GM19328 (cell line): ENCODE results near the gene ZNF487.

Experiments used
- ATAC-seq: cut with Tn5 transposase; IDR thresholded peaks from one replicate; pipeline ENCODE4 v1.9.1; 2021; ENCODE audit warnings: mild to moderate bottlenecking, moderate library complexity; ENCODE audit not compliant: unreplicated experiment

ZNF487 gene

DNA sequence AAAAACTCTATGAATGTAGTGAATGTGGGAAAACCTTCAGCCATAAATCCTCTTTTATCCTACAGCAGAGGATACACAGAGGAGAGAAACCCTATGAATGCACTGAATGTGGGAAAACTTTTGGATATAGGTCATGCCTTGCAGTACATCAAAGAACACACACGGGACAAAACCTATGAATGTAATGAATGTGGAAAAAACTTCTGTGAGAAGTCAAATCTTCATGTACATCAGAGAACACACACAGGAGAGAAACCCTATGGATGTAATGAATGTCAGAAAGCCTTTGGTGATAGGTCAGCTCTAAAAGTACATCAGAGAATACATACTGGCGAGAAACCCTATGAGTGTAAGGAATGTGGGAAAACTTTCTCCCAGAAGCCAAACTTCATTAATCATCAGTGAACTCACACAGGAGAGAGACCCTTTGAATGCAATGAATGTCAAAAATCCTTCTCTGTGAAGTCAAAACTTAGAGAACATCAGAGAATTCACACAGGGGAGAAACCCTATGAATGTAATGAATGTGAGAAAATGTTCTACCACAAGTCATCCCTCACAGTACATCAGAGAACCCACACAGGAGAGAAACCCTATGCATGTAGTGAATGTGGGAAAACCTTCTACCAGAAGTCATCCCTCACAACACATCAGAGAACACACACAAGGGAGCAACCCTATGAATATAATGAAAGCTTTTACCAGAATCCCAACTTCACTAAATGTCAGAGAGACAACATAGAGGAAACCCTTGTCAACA, 45.6 kb downstream of the ZNF487 start:
- ATAC-seq = no peak

DNA sequence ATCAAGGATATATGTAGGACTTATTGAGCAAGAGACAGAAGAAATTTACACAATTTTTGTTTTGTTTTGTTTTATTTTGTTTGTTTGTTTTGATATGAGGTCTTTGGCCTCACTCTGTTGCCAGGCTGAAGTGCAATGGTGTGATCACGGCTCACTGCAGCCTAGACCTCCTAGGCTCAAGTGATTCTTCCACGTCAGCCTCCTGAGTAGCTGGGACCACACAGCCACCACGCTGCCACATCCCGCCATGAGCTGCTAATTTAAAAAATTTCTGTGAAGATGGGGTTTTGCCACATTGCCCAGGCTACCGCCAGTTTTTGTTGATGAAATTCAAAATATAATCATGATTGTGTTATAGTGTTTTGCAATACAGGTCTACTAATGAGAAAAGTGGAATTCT, 54.9 kb downstream of the ZNF487 start:
- ATAC-seq = no peak

DNA sequence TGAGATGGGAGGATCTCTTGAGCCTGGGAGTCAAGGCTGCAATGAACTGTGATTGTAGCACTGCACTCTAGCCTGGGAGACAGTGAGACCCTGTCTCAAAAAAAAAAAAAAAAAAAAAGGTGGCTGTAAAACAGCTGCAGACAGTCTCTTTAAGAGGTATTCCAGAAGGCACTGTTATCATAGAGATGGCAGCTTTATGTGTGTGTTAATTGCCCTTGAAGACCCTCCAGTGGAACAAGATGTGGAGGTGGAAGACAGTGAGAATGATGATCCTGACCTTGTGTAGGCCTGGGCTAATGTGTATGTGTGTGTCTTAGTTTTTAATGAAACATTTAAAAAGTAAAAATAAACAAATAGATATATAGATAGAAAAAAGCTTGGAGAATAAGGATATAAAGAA, 66.0 kb downstream of the ZNF487 start:
- no peak for ATAC-seq

DNA sequence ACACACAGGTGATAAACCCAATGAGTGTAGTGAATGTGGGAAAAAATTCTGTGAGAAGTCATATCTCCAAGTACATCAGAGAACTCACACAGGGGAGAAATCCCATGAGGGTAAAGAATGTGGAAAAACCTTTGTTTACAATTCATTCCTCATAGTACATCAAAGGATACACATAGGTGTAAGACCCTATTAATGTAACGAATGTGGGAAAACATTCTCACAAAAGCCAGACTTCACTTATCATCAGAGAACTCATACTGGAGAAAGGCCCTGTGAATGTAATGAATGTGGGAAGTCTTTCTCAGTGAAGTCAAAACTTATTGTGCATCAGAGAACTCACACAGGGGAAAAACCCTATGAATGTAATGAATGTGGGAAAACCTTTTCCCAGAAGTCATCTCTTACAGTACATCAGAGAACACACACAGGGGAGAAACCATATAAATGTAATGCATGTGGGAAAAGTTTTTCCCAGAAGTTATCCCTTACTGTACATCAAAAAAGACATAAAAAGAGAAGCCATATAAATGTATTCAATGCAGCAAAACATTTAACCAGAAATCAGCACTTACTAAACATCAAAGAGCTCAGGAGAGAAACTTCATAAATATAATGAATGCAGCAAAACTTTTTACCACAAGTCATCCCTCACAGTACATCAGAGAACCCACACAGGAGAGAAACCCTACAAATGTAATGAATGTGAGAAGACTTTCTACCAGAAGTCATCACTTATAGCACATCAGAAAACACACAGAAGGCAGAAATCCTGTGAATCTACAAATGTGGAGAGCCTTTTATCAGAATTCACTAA, 87.7 kb downstream of the ZNF487 start:
- no peak for ATAC-seq
